ENCODE results near the gene CCDC159.
"Not testable (repeated sequence)": the region's sequence is repeated elsewhere in the genome, so short reads cannot be mapped to it uniquely, and the experiment has no call there.

CCDC159 gene

GRCh38 chr19:11370744-11371143 lies 24.4 kb downstream of the CCDC159 start:
- no peak for DNase-seq

- DNase-seq = no peak
Observed at GRCh38 chr19:11373166-11373884, 27.0 kb downstream of the CCDC159 start.

GRCh38 chr19:11373885-11374432 lies 27.6 kb downstream of the CCDC159 start:
- DNase-seq = no peak

- DNase-seq = peak; percentile 97
Observed at GRCh38 chr19:11374433-11375142, 28.3 kb downstream of the CCDC159 start, which contains the start of gene SWSAP1. SWSAP1 (plus strand) TSS chr19:11374666; CDS start chr19:11374681, 15 bp downstream.

- peak; percentile 83 for DNase-seq
Observed at GRCh38 chr19:11375143-11375948, 29.0 kb downstream of the CCDC159 start.

- peak; percentile 50 for DNase-seq
Observed at GRCh38 chr19:11377237-11377636, 30.9 kb downstream of the CCDC159 start.

GRCh38 chr19:11377756-11378155 lies 31.4 kb downstream of the CCDC159 start:
- DNase-seq = no peak

- peak; percentile 23 for DNase-seq
Observed at GRCh38 chr19:11378319-11379189, 32.2 kb downstream of the CCDC159 start.

GRCh38 chr19:11379269-11379845 lies 33.0 kb downstream of the CCDC159 start:
- DNase-seq = not testable (repeated sequence)

GRCh38 chr19:11379857-11380350 lies 33.6 kb downstream of the CCDC159 start:
- no peak for DNase-seq

- peak; percentile 98 for DNase-seq
Observed at GRCh38 chr19:11380653-11381537, 34.6 kb downstream of the CCDC159 start.

GRCh38 chr19:11382898-11383705 lies 36.8 kb downstream of the CCDC159 start:
- DNase-seq = peak; percentile 48

GRCh38 chr19:11383706-11384048 lies 37.4 kb downstream of the CCDC159 start:
- DNase-seq = no peak

GRCh38 chr19:11384778-11385129 lies 38.4 kb downstream of the CCDC159 start:
- no peak for DNase-seq

GRCh38 chr19:11387162-11388034 lies 41.1 kb downstream of the CCDC159 start:
- DNase-seq = no peak

- no peak for DNase-seq
Observed at GRCh38 chr19:11390359-11390758, 44.0 kb downstream of the CCDC159 start.

- DNase-seq = no peak
Observed at GRCh38 chr19:11390933-11391680, 44.8 kb downstream of the CCDC159 start.

GRCh38 chr19:11397089-11397610 lies 50.8 kb downstream of the CCDC159 start:
- DNase-seq = no peak

Measured in CD4-positive, alpha-beta T cell treated with Interleukin-17A for 4 hours (primary cell).